Neural cell (in vitro differentiated cells): Measurements from ENCODE around the gene PTCD2. TPM values are rescaled to one million over a fixed set of nuclear protein-coding genes. Genes with fewer than 3 reads are reported as not detected.

Source experiments
- H2AFZ ChIP-seq: fragments of 200-600, 300-800 bp; sonication (generic), shearing (Covaris generic); 2 replicates; pipeline ENCODE4 v1.6.0; 2014; ENCODE audit warnings: low read depth, mild to moderate bottlenecking, antibody characterized with exemption, low read length, moderate library complexity
- H3F3A ChIP-seq: fragments of 200-600 bp; shearing (Covaris generic); 2 replicates; pipeline ENCODE4 v1.6.1; 2016; ENCODE audit warnings: mild to moderate bottlenecking, moderate library complexity, mixed read lengths, antibody characterized with exemption, low read length; ENCODE audit not compliant: insufficient read depth, poor library complexity, severe bottlenecking
- H3K27ac ChIP-seq: fragments of 200-600, 300-800 bp; sonication (generic), shearing (Covaris generic); 2 replicates; pipeline ENCODE4 v1.5.1; 2014; ENCODE audit warnings: mild to moderate bottlenecking, low read length, moderate library complexity
- H3K27me3 ChIP-seq: fragments of 300-800, 200-600 bp; sonication (generic), shearing (Covaris generic); 2 replicates; pipeline ENCODE4 v1.6.0; 2014; ENCODE audit warnings: mild to moderate bottlenecking, low read depth, low read length, moderate library complexity; ENCODE audit not compliant: insufficient read depth
- H3K36me3 ChIP-seq: fragments of 300-800, 200-600 bp; sonication (generic), shearing (Covaris generic); 2 replicates; pipeline ENCODE4 v1.5.1; 2014; ENCODE audit warnings: mild to moderate bottlenecking, antibody characterized with exemption, low read length, moderate library complexity; ENCODE audit not compliant: insufficient read depth
- H3K4me2 ChIP-seq: fragments of 300-800, 200-600 bp; sonication (generic), shearing (Covaris generic); 2 replicates; pipeline ENCODE4 v1.6.0; 2014; ENCODE audit warnings: mild to moderate bottlenecking, low read length
- H3K4me3 ChIP-seq: fragments of 300-800, 200-600 bp; sonication (generic), shearing (Covaris generic); 2 replicates; pipeline ENCODE4 v1.5.1; 2014; ENCODE audit warnings: mild to moderate bottlenecking, low read length, moderate library complexity
- H3K79me2 ChIP-seq: fragments of 200-600 bp; shearing (Covaris generic); replicated peaks from 2 replicates; pipeline ENCODE4 v1.6.0; 2014; ENCODE audit warnings: mild to moderate bottlenecking, low read length, moderate library complexity; ENCODE audit not compliant: insufficient read depth
- H3K9ac ChIP-seq: fragments of 300-800, 200-600 bp; sonication (generic), shearing (Covaris generic); 2 replicates; pipeline ENCODE4 v1.6.1; 2016; ENCODE audit warnings: mild to moderate bottlenecking, low read length, mixed read lengths
- H3K9me2 ChIP-seq: fragments of 200-600 bp; shearing (Covaris generic); 2 replicates; pipeline ENCODE4 v1.6.1; 2016; ENCODE audit warnings: mild to moderate bottlenecking, low read length, mixed read lengths; ENCODE audit not compliant: insufficient read depth
- H3K9me3 ChIP-seq: fragments of 200-600, 300-800 bp; sonication (generic), shearing (Covaris generic); 2 replicates; pipeline ENCODE4 v1.6.1; 2016; ENCODE audit warnings: mild to moderate bottlenecking, mixed run types, low read length, moderate library complexity, mixed read lengths
- H4K20me1 ChIP-seq: fragments of 200-600 bp; shearing (Covaris generic); 2 replicates; pipeline ENCODE4 v1.6.1; 2016; ENCODE audit warnings: mild to moderate bottlenecking, mixed run types; ENCODE audit not compliant: insufficient read depth
- CTCF ChIP-seq: fragments of 450-650 bp; IDR thresholded peaks from 2 replicates; pipeline ENCODE4 v1.5.1; 2014; ENCODE audit warnings: antibody characterized with exemption, mild to moderate bottlenecking, moderate library complexity; ENCODE audit not compliant: poor library complexity, severe bottlenecking
- EP300 ChIP-seq: fragments of 450-650 bp; conservative IDR thresholded peaks from 2 replicates; pipeline ENCODE4 v1.6.1; 2014; ENCODE audit warnings: antibody characterized with exemption, mild to moderate bottlenecking, moderate library complexity; ENCODE audit not compliant: poor library complexity, severe bottlenecking
- EZH2 ChIP-seq: fragments of 200-600, 300-800 bp; shearing (Covaris generic), sonication (generic); IDR thresholded peaks from 2 replicates; pipeline ENCODE4 v1.6.1; 2014; ENCODE audit warnings: antibody characterized with exemption, low read length, borderline replicate concordance, mild to moderate bottlenecking; ENCODE audit not compliant: insufficient read depth, poor library complexity, severe bottlenecking
- MXI1 ChIP-seq: fragments of 450-650 bp; conservative IDR thresholded peaks from 2 replicates; pipeline ENCODE4 v1.6.1; 2014; ENCODE audit warnings: antibody characterized with exemption, mild to moderate bottlenecking; ENCODE audit not compliant: poor library complexity, severe bottlenecking
- POLR2AphosphoS5 ChIP-seq: IDR thresholded peaks from 2 replicates; pipeline ENCODE4 v1.6.1; 2012
- RAD21 ChIP-seq: fragments of 450-650 bp; conservative IDR thresholded peaks from 2 replicates; pipeline ENCODE4 v1.6.1; 2014; ENCODE audit warnings: antibody characterized with exemption, mild to moderate bottlenecking, moderate library complexity
- SMC3 ChIP-seq: fragments of 450-650 bp; conservative IDR thresholded peaks from 2 replicates; pipeline ENCODE4 v1.6.1; 2014; ENCODE audit warnings: antibody characterized with exemption, mild to moderate bottlenecking, moderate library complexity; ENCODE audit not compliant: poor library complexity
- TAF1 ChIP-seq: IDR thresholded peaks from 2 replicates; pipeline ENCODE4 v1.6.1; 2012; ENCODE audit warnings: low read depth
- polyA plus RNA-seq: library from polyadenylated mRNA; depleted of rRNA; stranded (reverse); fragments of >200 nt; gene quantifications from 2 replicates; pipeline ENCODE4 v1.2.3, GENCODE V29; 2014
- TF ChIP-seq, protein P1 (sequence below): IDR thresholded peaks from 2 replicates; pipeline ENCODE4 v1.6.1; 2012; ENCODE audit warnings: borderline replicate concordance

PTCD2 gene
- polyA plus RNA-seq, 1 donor from 2014 or later = 4.4 TPM

- Histone ChIP-seq H3F3A (no peaks in the 10 kb centered on the region), H3K4me2 (no peak overlapping the region), H3K36me3 (no peaks in the 10 kb centered on the region), H3K79me2 (no peaks in the 10 kb centered on the region), H3K27ac (no peak overlapping the region), H4K20me1 (no peaks in the 10 kb centered on the region), H3K9me3 (no peaks in the 10 kb centered on the region), H3K9me2 (no peaks in the 10 kb centered on the region), H2AFZ (no peak overlapping the region), H3K9ac (no peak overlapping the region), H3K4me3 (no peak overlapping the region), H3K27me3 (no peaks in the 10 kb centered on the region)
- no peak for TF ChIP-seq CTCF
- TF ChIP-seq EP300 = no peak
- TF ChIP-seq, protein P1, sequence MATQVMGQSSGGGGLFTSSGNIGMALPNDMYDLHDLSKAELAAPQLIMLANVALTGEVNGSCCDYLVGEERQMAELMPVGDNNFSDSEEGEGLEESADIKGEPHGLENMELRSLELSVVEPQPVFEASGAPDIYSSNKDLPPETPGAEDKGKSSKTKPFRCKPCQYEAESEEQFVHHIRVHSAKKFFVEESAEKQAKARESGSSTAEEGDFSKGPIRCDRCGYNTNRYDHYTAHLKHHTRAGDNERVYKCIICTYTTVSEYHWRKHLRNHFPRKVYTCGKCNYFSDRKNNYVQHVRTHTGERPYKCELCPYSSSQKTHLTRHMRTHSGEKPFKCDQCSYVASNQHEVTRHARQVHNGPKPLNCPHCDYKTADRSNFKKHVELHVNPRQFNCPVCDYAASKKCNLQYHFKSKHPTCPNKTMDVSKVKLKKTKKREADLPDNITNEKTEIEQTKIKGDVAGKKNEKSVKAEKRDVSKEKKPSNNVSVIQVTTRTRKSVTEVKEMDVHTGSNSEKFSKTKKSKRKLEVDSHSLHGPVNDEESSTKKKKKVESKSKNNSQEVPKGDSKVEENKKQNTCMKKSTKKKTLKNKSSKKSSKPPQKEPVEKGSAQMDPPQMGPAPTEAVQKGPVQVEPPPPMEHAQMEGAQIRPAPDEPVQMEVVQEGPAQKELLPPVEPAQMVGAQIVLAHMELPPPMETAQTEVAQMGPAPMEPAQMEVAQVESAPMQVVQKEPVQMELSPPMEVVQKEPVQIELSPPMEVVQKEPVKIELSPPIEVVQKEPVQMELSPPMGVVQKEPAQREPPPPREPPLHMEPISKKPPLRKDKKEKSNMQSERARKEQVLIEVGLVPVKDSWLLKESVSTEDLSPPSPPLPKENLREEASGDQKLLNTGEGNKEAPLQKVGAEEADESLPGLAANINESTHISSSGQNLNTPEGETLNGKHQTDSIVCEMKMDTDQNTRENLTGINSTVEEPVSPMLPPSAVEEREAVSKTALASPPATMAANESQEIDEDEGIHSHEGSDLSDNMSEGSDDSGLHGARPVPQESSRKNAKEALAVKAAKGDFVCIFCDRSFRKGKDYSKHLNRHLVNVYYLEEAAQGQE = no peak
- no peak for TF ChIP-seq MXI1
- TF ChIP-seq SMC3 = no peak
- no peak for TF ChIP-seq POLR2AphosphoS5
- no peak for TF ChIP-seq EZH2
- no peak for TF ChIP-seq RAD21
- no peak for TF ChIP-seq TAF1
Observed at GRCh38 chr5:72379936-72380335, 59.8 kb downstream of the PTCD2 start.

- Histone ChIP-seq H3K27me3 (no peaks in the 10 kb centered on the region), H3K4me3 (no peak overlapping the region), H3K79me2 (no peaks in the 10 kb centered on the region), H3K27ac (no peak overlapping the region), H3K9me2 (no peaks in the 10 kb centered on the region), H3F3A (no peaks in the 10 kb centered on the region), H3K9ac (no peak overlapping the region), H3K9me3 (no peaks in the 10 kb centered on the region), H2AFZ (no peak overlapping the region), H4K20me1 (no peaks in the 10 kb centered on the region), H3K36me3 (no peaks in the 10 kb centered on the region), H3K4me2 (no peak overlapping the region)
- TF ChIP-seq EZH2 (no peak), SMC3 (no peak), TAF1 (no peak), MXI1 (no peak), EP300 (no peak)
- TF ChIP-seq, protein P1 = no peak
Observed at GRCh38 chr5:72380492-72381274, 60.5 kb downstream of the PTCD2 start.
